Neural progenitor cell (in vitro differentiated cells): ENCODE data around the gene STRN. TPM values are rescaled to one million over a fixed set of nuclear protein-coding genes. Genes with fewer than 3 reads are reported as not detected.

Experiments
- DNase-seq: peaks from one replicate; pipeline ENCODE4 v3.0.0-alpha.2; 2016; ENCODE audit warnings: low spot score
- H2AFZ ChIP-seq: fragments of 200-600 bp; sonication (generic); replicated peaks from 2 replicates; pipeline ENCODE4 v1.6.1; 2016; ENCODE audit warnings: antibody characterized with exemption
- H3F3A ChIP-seq: fragments of 200-600 bp; sonication (generic); 2 replicates; pipeline ENCODE4 v1.6.1; 2016; ENCODE audit warnings: antibody characterized with exemption, low read depth
- H3K27ac ChIP-seq: fragments of 200-600 bp; sonication (generic); 2 replicates; pipeline ENCODE4 v1.5.1; 2016; ENCODE audit warnings: mild to moderate bottlenecking
- H3K27me3 ChIP-seq: fragments of 200-600 bp; sonication (generic); 2 replicates; pipeline ENCODE4 v1.6.1; 2016; ENCODE audit warnings: mild to moderate bottlenecking, moderate library complexity
- H3K36me3 ChIP-seq: fragments of 200-600 bp; sonication (generic); 2 replicates; pipeline ENCODE4 v1.5.1; 2016
- H3K4me1 ChIP-seq: fragments of 200-600 bp; sonication (generic); 2 replicates; pipeline ENCODE4 v1.6.1; 2016; ENCODE audit warnings: mixed run types
- H3K4me2 ChIP-seq: fragments of 200-600 bp; sonication (generic); 2 replicates; pipeline ENCODE4 v1.6.1; 2016
- H3K4me3 ChIP-seq: fragments of 200-600 bp; sonication (generic); 2 replicates; pipeline ENCODE4 v1.5.1; 2016
- H3K79me2 ChIP-seq: fragments of 200-600 bp; sonication (generic); 2 replicates; pipeline ENCODE4 v1.6.1; 2016; ENCODE audit warnings: low read depth
- H3K9ac ChIP-seq: fragments of 200-600 bp; sonication (generic); 2 replicates; pipeline ENCODE4 v1.6.1; 2016
- H3K9me3 ChIP-seq: fragments of 200-600 bp; sonication (generic); 2 replicates; pipeline ENCODE4 v1.5.1; 2016; ENCODE audit warnings: low read depth
- H4K20me1 ChIP-seq: fragments of 200-600 bp; sonication (generic); 2 replicates; pipeline ENCODE4 v1.6.1; 2016; ENCODE audit warnings: low read depth
- H3K27ac Mint-ChIP-seq: 3 replicates; pipeline ENCODE4 v1.8.0; 2021; ENCODE audit warnings: mixed read lengths
- H3K27me3 Mint-ChIP-seq: 2 replicates; pipeline ENCODE4 v1.8.0; 2022; ENCODE audit warnings: low read depth, mild to moderate bottlenecking, inconsistent platforms, moderate library complexity, mixed read lengths; ENCODE audit not compliant: insufficient read depth
- H3K36me3 Mint-ChIP-seq: 3 replicates; pipeline ENCODE4 v1.8.0; 2021; ENCODE audit warnings: mixed read lengths
- H3K4me1 Mint-ChIP-seq: 3 replicates; pipeline ENCODE4 v1.8.0; 2021; ENCODE audit warnings: mixed read lengths
- H3K4me3 Mint-ChIP-seq: 3 replicates; pipeline ENCODE4 v1.8.0; 2021; ENCODE audit warnings: mild to moderate bottlenecking, moderate library complexity, mixed read lengths
- H3K9me3 Mint-ChIP-seq: 3 replicates; pipeline ENCODE4 v1.8.0; 2020; ENCODE audit warnings: mixed read lengths
- EZH2 ChIP-seq: fragments of 200-600 bp; sonication (generic); IDR thresholded peaks from 2 replicates; pipeline ENCODE4 v1.6.1; 2017; ENCODE audit warnings: antibody characterized with exemption, mild to moderate bottlenecking, moderate library complexity
- EZH2phosphoT487 ChIP-seq: fragments of 200-600 bp; sonication (generic); IDR thresholded peaks from 2 replicates; pipeline ENCODE4 v1.6.1; 2017; ENCODE audit warnings: antibody characterized with exemption
- total RNA-seq: library from RNA; depleted of rRNA; stranded (reverse); fragments of >200 nt; gene quantifications from 2 replicates; pipeline ENCODE4 v1.2.3, GENCODE V29; 2015; ENCODE audit warnings: low replicate concordance
- TF ChIP-seq, protein P1 (sequence below): fragments of 200-600 bp; sonication (generic); IDR thresholded peaks from 2 replicates; pipeline ENCODE4 v1.5.1; 2017; ENCODE audit warnings: antibody characterized with exemption, mild to moderate bottlenecking

STRN gene
- total RNA-seq, 1 donor from 2014 or later: 20.9 TPM

DNA sequence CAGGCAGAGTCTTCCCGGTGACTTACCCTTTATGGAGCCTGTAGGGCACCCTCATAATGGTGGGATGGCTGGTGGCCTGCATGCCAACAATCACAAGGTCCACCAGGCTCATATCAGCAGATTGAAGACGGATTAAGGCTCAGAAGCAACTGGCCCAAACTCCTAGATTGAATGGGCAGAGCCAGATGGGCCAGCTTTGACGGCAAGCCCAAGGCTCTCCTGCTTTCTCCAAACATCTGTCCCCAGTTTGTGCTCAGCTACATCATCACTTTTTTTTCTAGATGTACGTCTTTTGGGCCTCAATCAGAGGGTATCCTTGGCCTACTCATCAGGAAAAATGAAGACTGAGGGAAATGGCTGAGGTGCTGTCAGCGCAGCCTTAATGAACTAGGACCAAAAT is 155.3 kb downstream of the STRN start:
- Mint-ChIP-seq H3K27me3 (peaks cover 13% of the 10 kb centered on the region), H3K36me3 (no peaks in the 10 kb centered on the region), H3K27ac (no peak overlapping the region), H3K9me3 (peaks cover 6% of the 10 kb centered on the region), H3K4me1 (peaks cover 7% of the 10 kb centered on the region), H3K4me3 (no peak overlapping the region)
- no peak overlapping the region for H2AFZ ChIP-seq
- no peak overlapping the region for H3K9ac ChIP-seq
- H3K4me2 ChIP-seq: no peak overlapping the region
- H4K20me1 ChIP-seq: no peaks in the 10 kb centered on the region
- DNase-seq: no peak
- H3K9me3 ChIP-seq: no peaks in the 10 kb centered on the region
- TF ChIP-seq EZH2 (no peak), EZH2phosphoT487 (no peak)
- TF ChIP-seq, protein P1, sequence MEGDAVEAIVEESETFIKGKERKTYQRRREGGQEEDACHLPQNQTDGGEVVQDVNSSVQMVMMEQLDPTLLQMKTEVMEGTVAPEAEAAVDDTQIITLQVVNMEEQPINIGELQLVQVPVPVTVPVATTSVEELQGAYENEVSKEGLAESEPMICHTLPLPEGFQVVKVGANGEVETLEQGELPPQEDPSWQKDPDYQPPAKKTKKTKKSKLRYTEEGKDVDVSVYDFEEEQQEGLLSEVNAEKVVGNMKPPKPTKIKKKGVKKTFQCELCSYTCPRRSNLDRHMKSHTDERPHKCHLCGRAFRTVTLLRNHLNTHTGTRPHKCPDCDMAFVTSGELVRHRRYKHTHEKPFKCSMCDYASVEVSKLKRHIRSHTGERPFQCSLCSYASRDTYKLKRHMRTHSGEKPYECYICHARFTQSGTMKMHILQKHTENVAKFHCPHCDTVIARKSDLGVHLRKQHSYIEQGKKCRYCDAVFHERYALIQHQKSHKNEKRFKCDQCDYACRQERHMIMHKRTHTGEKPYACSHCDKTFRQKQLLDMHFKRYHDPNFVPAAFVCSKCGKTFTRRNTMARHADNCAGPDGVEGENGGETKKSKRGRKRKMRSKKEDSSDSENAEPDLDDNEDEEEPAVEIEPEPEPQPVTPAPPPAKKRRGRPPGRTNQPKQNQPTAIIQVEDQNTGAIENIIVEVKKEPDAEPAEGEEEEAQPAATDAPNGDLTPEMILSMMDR: no peak
- H3K27ac ChIP-seq: no peak overlapping the region
- no peaks in the 10 kb centered on the region for H3K36me3 ChIP-seq
- H3K79me2 ChIP-seq: no peaks in the 10 kb centered on the region
- no peaks in the 10 kb centered on the region for H3K4me1 ChIP-seq
- H3K27me3 ChIP-seq: no peaks in the 10 kb centered on the region
- H3K4me3 ChIP-seq: no peak overlapping the region
- no peaks in the 10 kb centered on the region for H3F3A ChIP-seq

DNA sequence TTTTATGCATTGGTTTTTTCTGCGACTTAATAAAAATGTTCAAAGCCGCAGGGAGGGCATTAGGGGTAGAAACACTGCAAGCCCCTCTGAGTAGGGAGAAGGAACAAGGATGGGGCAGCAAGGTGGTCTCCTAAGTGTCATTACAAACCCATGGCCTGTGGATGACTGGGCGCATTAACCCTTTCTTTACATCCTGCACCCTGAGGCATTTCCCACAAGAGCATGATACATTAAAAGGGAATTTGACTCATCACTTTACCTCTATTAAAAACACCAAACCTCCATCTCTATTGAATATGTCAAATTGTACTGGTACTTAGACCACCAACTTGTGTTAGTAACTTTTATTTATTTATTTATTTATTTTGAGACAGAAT is 157.3 kb downstream of the STRN start:
- H3K4me2 ChIP-seq: no peak overlapping the region
- Mint-ChIP-seq H3K36me3 (no peaks in the 10 kb centered on the region), H3K27me3 (peaks cover 13% of the 10 kb centered on the region), H3K4me3 (no peak overlapping the region), H3K27ac (no peak overlapping the region), H3K4me1 (peaks cover 11% of the 10 kb centered on the region), H3K9me3 (peaks cover 6% of the 10 kb centered on the region)
- DNase-seq: no peak
- no peaks in the 10 kb centered on the region for H3K9me3 ChIP-seq
- no peak overlapping the region for H3K9ac ChIP-seq
- H3K4me3 ChIP-seq: no peak overlapping the region
- no peaks in the 10 kb centered on the region for H3K79me2 ChIP-seq
- no peaks in the 10 kb centered on the region for H3F3A ChIP-seq
- H3K36me3 ChIP-seq: no peaks in the 10 kb centered on the region
- H4K20me1 ChIP-seq: no peaks in the 10 kb centered on the region
- H2AFZ ChIP-seq: no peak overlapping the region
- no peaks in the 10 kb centered on the region for H3K27me3 ChIP-seq
- H3K27ac ChIP-seq: no peak overlapping the region
- no peaks in the 10 kb centered on the region for H3K4me1 ChIP-seq
- TF ChIP-seq EZH2: no peak
- no peak for TF ChIP-seq EZH2phosphoT487
- TF ChIP-seq, protein P1: no peak

DNA sequence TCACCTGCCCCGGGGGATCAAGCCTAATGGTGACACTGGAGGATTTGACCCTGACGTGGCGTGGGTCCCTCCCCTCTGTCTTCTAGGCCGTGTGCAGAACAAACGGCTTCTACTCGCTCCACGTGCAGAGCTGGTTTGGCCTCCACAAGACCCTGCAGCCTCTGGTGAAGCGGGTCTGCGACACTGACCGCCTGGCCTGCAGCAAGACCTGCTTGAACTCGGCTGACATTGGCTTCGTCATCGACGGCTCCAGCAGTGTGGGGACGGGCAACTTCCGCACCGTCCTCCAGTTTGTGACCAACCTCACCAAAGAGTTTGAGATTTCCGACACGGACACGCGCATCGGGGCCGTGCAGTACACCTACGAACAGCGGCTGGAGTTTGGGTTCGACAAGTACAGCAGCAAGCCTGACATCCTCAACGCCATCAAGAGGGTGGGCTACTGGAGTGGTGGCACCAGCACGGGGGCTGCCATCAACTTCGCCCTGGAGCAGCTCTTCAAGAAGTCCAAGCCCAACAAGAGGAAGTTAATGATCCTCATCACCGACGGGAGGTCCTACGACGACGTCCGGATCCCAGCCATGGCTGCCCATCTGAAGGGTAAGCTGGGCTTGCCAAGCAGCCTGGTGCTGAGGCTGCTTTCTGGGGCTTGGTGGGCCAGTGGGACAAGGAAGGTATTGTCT is 157.8 kb downstream of the STRN start:
- no peaks in the 10 kb centered on the region for H3F3A ChIP-seq
- H3K4me3 Mint-ChIP-seq: no peak overlapping the region
- H3K36me3 Mint-ChIP-seq: no peaks in the 10 kb centered on the region
- no peak overlapping the region for H3K4me2 ChIP-seq
- no peak overlapping the region for H3K27ac ChIP-seq
- DNase-seq: no peak
- peaks cover 11% of the 10 kb centered on the region for H3K4me1 Mint-ChIP-seq
- no peak overlapping the region for H3K27ac Mint-ChIP-seq
- H3K9me3 ChIP-seq: no peaks in the 10 kb centered on the region
- H3K79me2 ChIP-seq: no peaks in the 10 kb centered on the region
- H3K4me1 ChIP-seq: no peaks in the 10 kb centered on the region
- no peaks in the 10 kb centered on the region for H4K20me1 ChIP-seq
- peaks cover 6% of the 10 kb centered on the region for H3K9me3 Mint-ChIP-seq
- H3K36me3 ChIP-seq: no peaks in the 10 kb centered on the region
- H2AFZ ChIP-seq: no peak overlapping the region
- no peak overlapping the region for H3K9ac ChIP-seq
- no peaks in the 10 kb centered on the region for H3K27me3 ChIP-seq
- TF ChIP-seq EZH2: no peak
- no peak for TF ChIP-seq EZH2phosphoT487
- TF ChIP-seq, protein P1: no peak
- H3K4me3 ChIP-seq: no peak overlapping the region
- peaks cover 13% of the 10 kb centered on the region for H3K27me3 Mint-ChIP-seq
